Neuronal stem cell (in vitro differentiated cells): ENCODE data around the gene DMRT3.

Source experiments
- DNase-seq: peaks from one replicate; pipeline ENCODE4 v3.0.0-alpha.2; 2013; ENCODE audit warnings: low spot score
- H2AFZ ChIP-seq: one replicate; pipeline ENCODE4 v1.6.1; 2013; ENCODE audit warnings: mild to moderate bottlenecking, low read length, inconsistent platforms
- H2AK5ac ChIP-seq: 2 replicates; pipeline ENCODE4 v1.6.1; 2013; ENCODE audit warnings: low read depth, mild to moderate bottlenecking, inconsistent platforms, low read length, moderate library complexity, mixed read lengths
- H2BK120ac ChIP-seq: 2 replicates; pipeline ENCODE4 v1.6.1; 2013; ENCODE audit warnings: low read depth, mild to moderate bottlenecking, inconsistent platforms, low read length, moderate library complexity, mixed read lengths
- H2BK12ac ChIP-seq: one replicate; pipeline ENCODE4 v1.6.1; 2013; ENCODE audit warnings: low read length, inconsistent platforms
- H2BK15ac ChIP-seq: 2 replicates; pipeline ENCODE4 v1.6.1; 2013; ENCODE audit warnings: mild to moderate bottlenecking, low read length, inconsistent platforms, mixed read lengths
- H2BK5ac ChIP-seq: one replicate; pipeline ENCODE4 v1.6.1; 2013; ENCODE audit warnings: inconsistent platforms, mild to moderate bottlenecking, low read length, moderate library complexity
- H3K14ac ChIP-seq: one replicate; pipeline ENCODE4 v1.6.1; 2013; ENCODE audit warnings: low read length, inconsistent platforms
- H3K18ac ChIP-seq: 2 replicates; pipeline ENCODE4 v1.6.1; 2013; ENCODE audit warnings: low read length, inconsistent platforms
- H3K23ac ChIP-seq: 2 replicates; pipeline ENCODE4 v1.6.1; 2013; ENCODE audit warnings: low read depth, mild to moderate bottlenecking, mixed read lengths, low read length, inconsistent platforms; ENCODE audit not compliant: poor library complexity
- H3K27ac ChIP-seq: replicated peaks from 3 replicates; pipeline ENCODE4 v1.5.1; 2013; ENCODE audit warnings: low read length, inconsistent platforms
- H3K27me3 ChIP-seq, 3 experiments: 2 replicates each; pipeline ENCODE4 v1.6.1; 2013; ENCODE audit warnings: low read length in 3 of 3, mild to moderate bottlenecking in 2 of 3, inconsistent platforms in 1 of 3, low read depth in 1 of 3, mixed read lengths in 1 of 3, moderate library complexity in 1 of 3; ENCODE audit not compliant: control insufficient read depth in 3 of 3, insufficient read depth in 3 of 3
- H3K36me3 ChIP-seq, 2 donors: replicated peaks in 1 of 2; 2 replicates each; pipeline ENCODE4 v1.6.1; 2013; ENCODE audit warnings: low read length in 2 of 2; ENCODE audit not compliant: control insufficient read depth in 2 of 2, insufficient read depth in 2 of 2
- H3K4ac ChIP-seq: 2 replicates; pipeline ENCODE4 v1.6.1; 2013; ENCODE audit warnings: inconsistent platforms, mild to moderate bottlenecking, low read length, moderate library complexity
- H3K4me1 ChIP-seq, 2 donors: 1 replicate in 1 of 2; 2 replicates in 1 of 2; pipeline ENCODE4 v1.6.1; 2013; ENCODE audit warnings: low read length in 2 of 2, low read depth in 1 of 2; ENCODE audit not compliant: control insufficient read depth in 2 of 2, insufficient read depth in 1 of 2
- H3K4me2 ChIP-seq: one replicate; pipeline ENCODE4 v1.6.1; 2013; ENCODE audit warnings: mild to moderate bottlenecking, low read length, inconsistent platforms; ENCODE audit not compliant: insufficient read depth, poor library complexity, severe bottlenecking
- H3K4me3 ChIP-seq, 2 donors: 2 replicates each; pipeline ENCODE4 v1.5.1; 2013; ENCODE audit warnings: low read length in 2 of 2, mild to moderate bottlenecking in 2 of 2, inconsistent platforms in 1 of 2, moderate library complexity in 1 of 2
- H3K79me1 ChIP-seq: one replicate; pipeline ENCODE4 v1.6.1; 2013; ENCODE audit warnings: low read depth, mild to moderate bottlenecking, inconsistent platforms, low read length, moderate library complexity
- H3K9ac ChIP-seq: one replicate; pipeline ENCODE4 v1.6.1; 2013; ENCODE audit warnings: mild to moderate bottlenecking, low read depth, low read length, inconsistent platforms; ENCODE audit not compliant: poor library complexity
- H3K9me3 ChIP-seq, 2 donors: replicated peaks in 1 of 2; 2 replicates each; pipeline versions ENCODE3 to v1.6.1; 2013; ENCODE audit warnings: low read length in 2 of 2, mild to moderate bottlenecking in 2 of 2, inconsistent platforms in 1 of 2, low read depth in 1 of 2, mixed read lengths in 1 of 2, moderate library complexity in 1 of 2; ENCODE audit not compliant: control insufficient read depth in 2 of 2, insufficient read depth in 1 of 2
- H4K8ac ChIP-seq: one replicate; pipeline ENCODE4 v1.6.1; 2013; ENCODE audit warnings: low read depth, mild to moderate bottlenecking, inconsistent platforms, low read length, moderate library complexity
- H4K91ac ChIP-seq: one replicate; pipeline ENCODE4 v1.6.1; 2013; ENCODE audit warnings: low read length, low read depth, mild to moderate bottlenecking, inconsistent platforms; ENCODE audit not compliant: poor library complexity
- WGBS, 2 donors: extraction: QIAGEN DNeasy Blood & Tissue Kit; methylation state at CpG; one replicate each; pipeline ENCODE4 v1.1.7; 2013; ENCODE audit warnings: missing lambda C conversion rate in 2 of 2, mixed read lengths in 1 of 2; ENCODE audit not compliant: insufficient read length in 2 of 2, insufficient replicate concordance in 1 of 2; ENCODE audit errors: extremely low coverage in 2 of 2; 5-methylcytosine and 5-hydroxymethylcytosine counted together

The DMRT3 gene

GRCh38 chr9:1001838-1002237 is 25.4 kb downstream of the DMRT3 start:
- no peaks in the 10 kb centered on the region for H3K36me3 ChIP-seq
- no peak overlapping the region for H2BK12ac ChIP-seq
- no peak overlapping the region for H3K4ac ChIP-seq
- no peak overlapping the region for H3K9ac ChIP-seq
- no peak overlapping the region for H2BK15ac ChIP-seq
- no peak overlapping the region for H3K14ac ChIP-seq
- no CpG with 5 or more reads among the region's 4 CpGs for WGBS, 2 donors
- no peak overlapping the region for H2AFZ ChIP-seq
- DNase-seq: no peak
- H2BK120ac ChIP-seq: no peak overlapping the region
- no peak overlapping the region for H3K4me2 ChIP-seq
- H3K18ac ChIP-seq: no peak overlapping the region
- H2AK5ac ChIP-seq: no peak overlapping the region
- H4K91ac ChIP-seq: no peak overlapping the region
- H3K4me1 ChIP-seq: no peaks in the 10 kb centered on the region
- H3K79me1 ChIP-seq: no peaks in the 10 kb centered on the region
- H3K27me3 ChIP-seq: no peaks in the 10 kb centered on the region
- H3K27ac ChIP-seq: no peak overlapping the region
- no peak overlapping the region for H3K4me3 ChIP-seq
- no peak overlapping the region for H2BK5ac ChIP-seq
- peaks cover 5 to 7% of the 10 kb centered on the region in 2 donors for H3K9me3 ChIP-seq
- H3K23ac ChIP-seq: no peak overlapping the region
- H4K8ac ChIP-seq: no peak overlapping the region

GRCh38 chr9:1002678-1003077 is 26.2 kb downstream of the DMRT3 start:
- Histone ChIP-seq H3K4me2 (no peak overlapping the region), H3K18ac (no peak overlapping the region), H2AFZ (no peak overlapping the region), H3K9me3 (peaks cover 5 to 7% of the 10 kb centered on the region in 2 donors), H2BK15ac (no peak overlapping the region), H3K4ac (no peak overlapping the region), H2BK5ac (no peak overlapping the region), H3K4me1 (no peaks in the 10 kb centered on the region), H3K23ac (no peak overlapping the region), H4K8ac (no peak overlapping the region), H2AK5ac (no peak overlapping the region), H3K79me1 (no peaks in the 10 kb centered on the region), H2BK12ac (no peak overlapping the region), H4K91ac (no peak overlapping the region), H3K14ac (no peak overlapping the region), H3K27me3 (no peaks in the 10 kb centered on the region), H3K36me3 (no peaks in the 10 kb centered on the region), H2BK120ac (no peak overlapping the region), H3K4me3 (no peak overlapping the region), H3K27ac (no peak overlapping the region), H3K9ac (no peak overlapping the region)
- WGBS, 2 donors: no CpG with 5 or more reads among the region's 2 CpGs
- no peak for DNase-seq

GRCh38 chr9:1005043-1005667 is 28.7 kb downstream of the DMRT3 start:
- H2BK12ac ChIP-seq: no peak overlapping the region
- H4K91ac ChIP-seq: no peak overlapping the region
- no peak overlapping the region for H2BK15ac ChIP-seq
- DNase-seq: peak; percentile 50
- no peak overlapping the region for H3K27ac ChIP-seq
- no peaks in the 10 kb centered on the region for H3K9me3 ChIP-seq
- no peak overlapping the region for H3K23ac ChIP-seq
- H2AK5ac ChIP-seq: no peak overlapping the region
- H2BK120ac ChIP-seq: no peak overlapping the region
- no peaks in the 10 kb centered on the region for H3K36me3 ChIP-seq
- H3K4ac ChIP-seq: no peak overlapping the region
- H3K18ac ChIP-seq: no peak overlapping the region
- no peak overlapping the region for H2BK5ac ChIP-seq
- H3K9ac ChIP-seq: no peak overlapping the region
- H3K4me2 ChIP-seq: no peak overlapping the region
- H4K8ac ChIP-seq: no peak overlapping the region
- WGBS, 2 donors: no CpG with 5 or more reads among the region's 10 CpGs
- H3K79me1 ChIP-seq: no peaks in the 10 kb centered on the region
- H3K27me3 ChIP-seq: no peaks in the 10 kb centered on the region
- no peak overlapping the region for H3K4me3 ChIP-seq
- peak overlapping the region; percentile 55 for H2AFZ ChIP-seq
- no peaks in the 10 kb centered on the region for H3K4me1 ChIP-seq
- no peak overlapping the region for H3K14ac ChIP-seq

GRCh38 chr9:1007312-1007711 is 30.9 kb downstream of the DMRT3 start:
- Histone ChIP-seq H3K23ac (no peak overlapping the region), H4K8ac (no peak overlapping the region), H2AFZ (no peak overlapping the region), H4K91ac (no peak overlapping the region), H3K9ac (no peak overlapping the region), H3K4me2 (no peak overlapping the region), H2BK120ac (no peak overlapping the region), H3K27me3 (no peaks in the 10 kb centered on the region), H3K4ac (no peak overlapping the region), H3K27ac (no peak overlapping the region), H3K79me1 (no peaks in the 10 kb centered on the region), H2BK12ac (no peak overlapping the region), H3K14ac (no peak overlapping the region), H3K4me3 (no peak overlapping the region), H2AK5ac (no peak overlapping the region), H3K4me1 (no peaks in the 10 kb centered on the region), H3K9me3 (no peaks in the 10 kb centered on the region), H2BK5ac (no peak overlapping the region), H2BK15ac (no peak overlapping the region), H3K36me3 (no peaks in the 10 kb centered on the region), H3K18ac (no peak overlapping the region)
- no CpG with 5 or more reads among the region's 3 CpGs for WGBS, 2 donors
- DNase-seq: no peak
